H1 (cell line): ENCODE results near the gene ZNF726. TPM values are rescaled to one million over a fixed set of nuclear protein-coding genes. Genes with fewer than 3 reads are reported as not detected.

Source experiments
- ASH2L ChIP-seq: fragments of 200-600, 300-600 bp; sonication (generic); IDR thresholded peaks from one replicate; pipeline ENCODE4 v1.7.1; 2017; ENCODE audit warnings: low read length
- BRCA1 ChIP-seq: IDR thresholded peaks from 2 replicates; pipeline ENCODE4 v1.6.1; 2012; ENCODE audit warnings: low read depth, low read length, improper control_type of control experiment
- JUN ChIP-seq: IDR thresholded peaks from 2 replicates; pipeline ENCODE4 v1.6.1; 2011; ENCODE audit warnings: low read depth, mild to moderate bottlenecking, improper control_type of control experiment, low read length
- KDM1A ChIP-seq: fragments of 200-600, 300-600 bp; sonication (generic); IDR thresholded peaks from 2 replicates; pipeline ENCODE4 v1.7.1; 2016; ENCODE audit warnings: mild to moderate bottlenecking, low read length, borderline replicate concordance
- polyA plus RNA-seq, 7 experiments: library from polyadenylated mRNA; depleted of rRNA in 3 of 7; stranded (reverse) in 5 of 7; unstranded in 2 of 7; fragments of >200 nt in 5 of 7; fragments of 200-250 nt in 2 of 7; gene quantifications; 1 replicate in 5 of 7; 2 replicates in 1 of 7; 4 replicates in 1 of 7; pipeline versions ENCODE4 v1.2.1 to v1.2.3, GENCODE V29; 2011 to 2013; ENCODE audit warnings: missing spikeins in 2 of 7, mixed read lengths in 2 of 7
- total RNA-seq: library from RNA; stranded (reverse); fragmentation: NEBNext Ultra II Directional; extraction: Animal tissue kit (Norgen Biotek cat#: 25700); gene quantifications from 2 replicates; pipeline ENCODE4 v1.2.1, GENCODE V29; 2021

Gene ZNF726
- total and polyA plus RNA-seq, 2 of the 8 experiments (the other 6 are each of a cell fraction or from before 2014, with no cell fraction given) = not detected

- TF ChIP-seq ASH2L (no peak), JUN (no peak), BRCA1 (no peak), KDM1A (no peak)
Observed at GRCh38 chr19:23908165-23908564, 6.5 kb upstream of the ZNF726 start (continued).
